H9 (cell line): ENCODE results near the gene GIPC1. TPM values are rescaled to one million over a fixed set of nuclear protein-coding genes. Genes with fewer than 3 reads are reported as not detected.

Experiments used
- DNase-seq: peaks from one replicate; pipeline ENCODE4 v3.0.0-alpha.2; 2017
- H2AFZ ChIP-seq: one replicate; pipeline ENCODE4 v1.6.1; 2013; ENCODE audit warnings: mild to moderate bottlenecking, low read length, control low read depth, moderate library complexity
- H2AK5ac ChIP-seq: 2 replicates; pipeline ENCODE4 v1.6.1; 2013; ENCODE audit warnings: low read length, control low read depth, mixed read lengths; ENCODE audit not compliant: insufficient read length
- H2BK120ac ChIP-seq: one replicate; pipeline ENCODE4 v1.6.1; 2013; ENCODE audit warnings: low read depth, mild to moderate bottlenecking, low read length, control low read depth, inconsistent platforms; ENCODE audit not compliant: poor library complexity, severe bottlenecking
- H2BK12ac ChIP-seq: 2 replicates; pipeline ENCODE4 v1.6.1; 2013; ENCODE audit warnings: low read length, control low read depth, mixed read lengths, low read depth; ENCODE audit not compliant: insufficient read length
- H2BK15ac ChIP-seq: 2 replicates; pipeline ENCODE4 v1.6.1; 2013; ENCODE audit warnings: low read depth, low read length, control low read depth
- H2BK20ac ChIP-seq: one replicate; pipeline ENCODE4 v1.6.1; 2013; ENCODE audit warnings: low read depth, mild to moderate bottlenecking, low read length, control low read depth, inconsistent platforms; ENCODE audit not compliant: poor library complexity, severe bottlenecking
- H2BK5ac ChIP-seq: 2 replicates; pipeline ENCODE4 v1.6.1; 2013; ENCODE audit warnings: low read length, control low read depth, mixed read lengths; ENCODE audit not compliant: insufficient read length
- H3K14ac ChIP-seq: 2 replicates; pipeline ENCODE4 v1.6.1; 2013; ENCODE audit warnings: low read length, control low read depth; ENCODE audit not compliant: insufficient read depth
- H3K18ac ChIP-seq: 2 replicates; pipeline ENCODE4 v1.6.1; 2013; ENCODE audit warnings: low read depth, mild to moderate bottlenecking, mixed read lengths, low read length, control low read depth; ENCODE audit not compliant: insufficient read length
- H3K23ac ChIP-seq: 2 replicates; pipeline ENCODE4 v1.6.1; 2013; ENCODE audit warnings: low read length, control low read depth, mixed read lengths, low read depth; ENCODE audit not compliant: insufficient read length
- H3K23me2 ChIP-seq: 2 replicates; pipeline ENCODE4 v1.6.1; 2013; ENCODE audit warnings: low read depth, mild to moderate bottlenecking, mixed read lengths, low read length, control low read depth; ENCODE audit not compliant: insufficient read length, poor library complexity, severe bottlenecking
- H3K27ac ChIP-seq: 2 replicates; pipeline ENCODE4 v1.5.1; 2013; ENCODE audit warnings: low read length, control low read depth, mixed read lengths, low read depth; ENCODE audit not compliant: insufficient read length
- H3K27me3 ChIP-seq: 2 replicates; pipeline ENCODE4 v1.6.1; 2013; ENCODE audit warnings: low read length, control low read depth, inconsistent platforms; ENCODE audit not compliant: insufficient read depth
- H3K4ac ChIP-seq: 2 replicates; pipeline ENCODE4 v1.6.1; 2013; ENCODE audit warnings: low read depth, mild to moderate bottlenecking, control low read depth, inconsistent platforms, low read length, moderate library complexity
- H3K4me1 ChIP-seq: 2 replicates; pipeline ENCODE4 v1.6.1; 2013; ENCODE audit warnings: low read length, control low read depth, inconsistent platforms; ENCODE audit not compliant: insufficient read depth
- H3K4me2 ChIP-seq: 2 replicates; pipeline ENCODE4 v1.6.1; 2013; ENCODE audit warnings: low read length, control low read depth, mixed read lengths; ENCODE audit not compliant: insufficient read length, insufficient read depth
- H3K56ac ChIP-seq: 2 replicates; pipeline ENCODE4 v1.6.1; 2013; ENCODE audit warnings: low read depth, mild to moderate bottlenecking, mixed read lengths, low read length, control low read depth; ENCODE audit not compliant: insufficient read length
- H3K79me1 ChIP-seq: 2 replicates; pipeline ENCODE4 v1.6.1; 2013; ENCODE audit warnings: low read depth, mild to moderate bottlenecking, moderate library complexity, low read length, control low read depth, inconsistent platforms; ENCODE audit not compliant: insufficient read depth, poor library complexity, severe bottlenecking
- H3K79me2 ChIP-seq: 2 replicates; pipeline ENCODE4 v1.6.1; 2013; ENCODE audit warnings: low read length, control low read depth, inconsistent platforms; ENCODE audit not compliant: insufficient read depth
- H3K9ac ChIP-seq: 2 replicates; pipeline ENCODE4 v1.6.1; 2013; ENCODE audit warnings: low read length, control low read depth, mixed read lengths; ENCODE audit not compliant: insufficient read length; ENCODE audit errors: extremely low read depth
- H3K9me3 ChIP-seq: one replicate; pipeline ENCODE4 v1.6.1; 2013; ENCODE audit warnings: low read depth, low read length, inconsistent platforms; ENCODE audit not compliant: control insufficient read depth
- H3T11ph ChIP-seq: one replicate; pipeline ENCODE4 v1.6.1; 2013; ENCODE audit warnings: mild to moderate bottlenecking, low read length, control low read depth, inconsistent platforms
- H4K20me1 ChIP-seq: one replicate; pipeline ENCODE4 v1.6.1; 2013; ENCODE audit not compliant: control insufficient read depth, insufficient read length, insufficient read depth
- H4K5ac ChIP-seq: 2 replicates; pipeline ENCODE4 v1.6.1; 2013; ENCODE audit warnings: low read depth, mild to moderate bottlenecking, mixed read lengths, low read length, control low read depth; ENCODE audit not compliant: insufficient read length
- H4K8ac ChIP-seq: replicated peaks from 2 replicates; pipeline ENCODE4 v1.6.1; 2013; ENCODE audit warnings: low read length, control low read depth, mixed read lengths, low read depth; ENCODE audit not compliant: insufficient read length
- H4K91ac ChIP-seq: 2 replicates; pipeline ENCODE4 v1.6.1; 2013; ENCODE audit warnings: low read depth, mild to moderate bottlenecking, moderate library complexity, mixed read lengths, low read length, control low read depth; ENCODE audit not compliant: insufficient read length
- H3K27ac Mint-ChIP-seq, 3 experiments: 2 replicates in 2 of 3; 3 replicates in 1 of 3; pipeline ENCODE4 v1.8.0; 2020 to 2021; ENCODE audit warnings: mixed read lengths in 3 of 3, mild to moderate bottlenecking in 1 of 3, moderate library complexity in 1 of 3
- H3K27me3 Mint-ChIP-seq: 2 replicates; pipeline ENCODE4 v1.8.0; 2021; ENCODE audit warnings: low read depth, mild to moderate bottlenecking, moderate library complexity, mixed read lengths
- H3K36me3 Mint-ChIP-seq, 3 experiments: 2 replicates in 2 of 3; 3 replicates in 1 of 3; pipeline ENCODE4 v1.8.0; 2020 to 2021; ENCODE audit warnings: low read depth in 3 of 3, mixed read lengths in 3 of 3; ENCODE audit not compliant: insufficient read depth in 1 of 3
- H3K4me1 Mint-ChIP-seq, 2 experiments: 2 replicates each; pipeline ENCODE4 v1.8.0; 2020; ENCODE audit warnings: mixed read lengths in 2 of 2
- H3K4me3 Mint-ChIP-seq, 2 experiments: 2 replicates in 1 of 2; 3 replicates in 1 of 2; pipeline ENCODE4 v1.8.0; 2020 to 2021; ENCODE audit warnings: mild to moderate bottlenecking in 2 of 2, mixed read lengths in 2 of 2, moderate library complexity in 1 of 2
- H3K9me3 Mint-ChIP-seq, 2 experiments: 2 replicates in 1 of 2; 3 replicates in 1 of 2; pipeline ENCODE4 v1.8.0; 2020; ENCODE audit warnings: mild to moderate bottlenecking in 2 of 2, mixed read lengths in 2 of 2, moderate library complexity in 1 of 2
- WGBS: extraction: QIAGEN DNeasy Blood & Tissue Kit; methylation state at CpG from one replicate; pipeline ENCODE4 v1.1.7; 2013; ENCODE audit warnings: missing lambda C conversion rate, low lambda C conversion rate, mixed read lengths; ENCODE audit not compliant: insufficient read length; ENCODE audit errors: extremely low coverage; 5-methylcytosine and 5-hydroxymethylcytosine counted together
- total RNA-seq: library from RNA; stranded (reverse); gene quantifications from 2 replicates; pipeline ENCODE4 v1.2.1, GENCODE V29; 2021
- TF ChIP-seq, protein P1 (sequence below): fragments of 200-600 bp; sonication (generic); conservative IDR thresholded peaks from 3 replicates; pipeline ENCODE4 v1.8.0; 2021; ENCODE audit warnings: antibody characterized with exemption, mild to moderate bottlenecking

GIPC1 gene
- total RNA-seq, 1 experiment from 2014 or later = 70.6 TPM

DNA sequence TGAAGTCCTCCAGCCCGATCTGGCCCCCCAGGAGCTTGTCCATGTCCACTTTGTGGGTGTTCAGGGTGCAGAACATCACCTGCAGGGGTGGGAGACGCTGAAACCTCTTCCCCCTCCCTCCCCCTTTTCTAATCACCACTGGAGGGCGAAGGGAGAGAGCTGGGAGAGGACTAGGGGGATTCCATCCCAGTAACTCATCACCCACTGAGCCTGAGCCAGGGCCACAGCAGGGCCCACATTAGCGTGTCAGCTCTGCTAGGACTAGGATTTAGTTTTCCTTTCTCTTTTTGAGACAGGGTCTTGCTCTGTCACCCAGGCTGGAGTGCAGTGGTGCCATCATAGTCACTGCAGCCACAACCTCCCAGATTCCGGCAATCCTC, 15.2 kb downstream of the GIPC1 start:
- Histone ChIP-seq H3K4me2 (no peak overlapping the region), H3K27me3 (no peaks in the 10 kb centered on the region), H3T11ph (no peak overlapping the region), H3K23me2 (no peaks in the 10 kb centered on the region), H3K4me1 (no peaks in the 10 kb centered on the region; the same call in 1 of the 2 replicates), H3K27ac (no peak overlapping the region), H2BK12ac (no peak overlapping the region), H3K23ac (no peak overlapping the region), H4K91ac (no peak overlapping the region), H3K9me3 (no peaks in the 10 kb centered on the region), H3K18ac (no peak overlapping the region), H2BK120ac (no peak overlapping the region), H2AFZ (no peak overlapping the region), H2BK15ac (no peak overlapping the region), H2AK5ac (no peak overlapping the region), H4K20me1 (no peaks in the 10 kb centered on the region), H4K8ac (no peak overlapping the region), H3K56ac (no peak overlapping the region), H3K4ac (no peak overlapping the region), H4K5ac (no peak overlapping the region), H2BK5ac (no peak overlapping the region), H3K79me1 (no peaks in the 10 kb centered on the region), H3K14ac (no peak overlapping the region), H3K79me2 (no peaks in the 10 kb centered on the region), H2BK20ac (no peak overlapping the region), H3K9ac (no peak overlapping the region)
- H3K27ac Mint-ChIP-seq = no peak overlapping the region
- TF ChIP-seq, protein P1, sequence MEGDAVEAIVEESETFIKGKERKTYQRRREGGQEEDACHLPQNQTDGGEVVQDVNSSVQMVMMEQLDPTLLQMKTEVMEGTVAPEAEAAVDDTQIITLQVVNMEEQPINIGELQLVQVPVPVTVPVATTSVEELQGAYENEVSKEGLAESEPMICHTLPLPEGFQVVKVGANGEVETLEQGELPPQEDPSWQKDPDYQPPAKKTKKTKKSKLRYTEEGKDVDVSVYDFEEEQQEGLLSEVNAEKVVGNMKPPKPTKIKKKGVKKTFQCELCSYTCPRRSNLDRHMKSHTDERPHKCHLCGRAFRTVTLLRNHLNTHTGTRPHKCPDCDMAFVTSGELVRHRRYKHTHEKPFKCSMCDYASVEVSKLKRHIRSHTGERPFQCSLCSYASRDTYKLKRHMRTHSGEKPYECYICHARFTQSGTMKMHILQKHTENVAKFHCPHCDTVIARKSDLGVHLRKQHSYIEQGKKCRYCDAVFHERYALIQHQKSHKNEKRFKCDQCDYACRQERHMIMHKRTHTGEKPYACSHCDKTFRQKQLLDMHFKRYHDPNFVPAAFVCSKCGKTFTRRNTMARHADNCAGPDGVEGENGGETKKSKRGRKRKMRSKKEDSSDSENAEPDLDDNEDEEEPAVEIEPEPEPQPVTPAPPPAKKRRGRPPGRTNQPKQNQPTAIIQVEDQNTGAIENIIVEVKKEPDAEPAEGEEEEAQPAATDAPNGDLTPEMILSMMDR = no peak
- H3K4me1 Mint-ChIP-seq = peaks cover 13 to 19% of the 10 kb centered on the region in 2 experiments
- H3K27me3 Mint-ChIP-seq = no peaks in the 10 kb centered on the region
- no peak overlapping the region for H3K4me3 Mint-ChIP-seq
- H3K36me3 Mint-ChIP-seq = peaks cover 10 to 38% (median 23%) of the 10 kb centered on the region in 3 experiments; a peak in 6 of 7 replicates
- no CpG with 5 or more reads among the region's 5 CpGs for WGBS
- DNase-seq = no peak
- H3K9me3 Mint-ChIP-seq = no peaks in the 10 kb centered on the region; a peak in 1 of 5 replicates
